Nucleus accumbens (tissue), 56 donors: ENCODE data around the gene ASZ1.
"Not testable (repeated sequence)": the region's sequence is repeated elsewhere in the genome, so short reads cannot be mapped to it uniquely, and the experiment has no call there.

Source experiments
- DNase-seq, 56 donors: peaks; one replicate each; lab custom pipeline; 2025; lab: John Stamatoyannopoulos, UW

ASZ1 gene, protein sequence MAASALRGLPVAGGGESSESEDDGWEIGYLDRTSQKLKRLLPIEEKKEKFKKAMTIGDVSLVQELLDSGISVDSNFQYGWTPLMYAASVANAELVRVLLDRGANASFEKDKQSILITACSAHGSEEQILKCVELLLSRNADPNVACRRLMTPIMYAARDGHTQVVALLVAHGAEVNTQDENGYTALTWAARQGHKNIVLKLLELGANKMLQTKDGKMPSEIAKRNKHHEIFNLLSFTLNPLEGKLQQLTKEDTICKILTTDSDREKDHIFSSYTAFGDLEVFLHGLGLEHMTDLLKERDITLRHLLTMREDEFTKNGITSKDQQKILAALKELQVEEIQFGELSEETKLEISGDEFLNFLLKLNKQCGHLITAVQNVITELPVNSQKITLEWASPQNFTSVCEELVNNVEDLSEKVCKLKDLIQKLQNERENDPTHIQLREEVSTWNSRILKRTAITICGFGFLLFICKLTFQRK

DNA sequence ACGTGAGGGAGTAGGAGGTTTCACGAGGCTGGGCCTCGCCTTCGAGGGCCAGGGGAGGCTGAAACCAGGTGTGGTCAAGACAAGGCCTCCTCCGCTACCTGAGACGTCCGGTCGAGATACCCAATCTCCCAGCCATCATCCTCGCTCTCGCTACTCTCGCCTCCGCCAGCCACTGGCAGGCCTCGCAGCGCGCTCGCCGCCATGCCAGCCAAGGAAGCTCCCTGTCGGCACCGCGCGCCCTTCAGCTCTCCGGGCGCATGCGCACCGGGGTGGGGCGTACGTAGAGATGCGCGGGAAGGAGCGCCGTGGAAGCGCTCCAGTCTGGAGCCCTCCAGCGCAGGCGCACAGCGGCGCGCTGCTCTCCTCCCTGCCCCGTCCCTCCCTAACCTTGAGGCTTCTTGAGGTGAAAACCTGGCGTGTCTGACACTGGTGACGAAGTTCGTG lies at the start of gene ASZ1:
ASZ1 (minus strand) TSS at position 236 of the 444 bp plus-strand sequence; CDS start at position 203, 33 bp downstream.
- no peak for DNase-seq

DNA sequence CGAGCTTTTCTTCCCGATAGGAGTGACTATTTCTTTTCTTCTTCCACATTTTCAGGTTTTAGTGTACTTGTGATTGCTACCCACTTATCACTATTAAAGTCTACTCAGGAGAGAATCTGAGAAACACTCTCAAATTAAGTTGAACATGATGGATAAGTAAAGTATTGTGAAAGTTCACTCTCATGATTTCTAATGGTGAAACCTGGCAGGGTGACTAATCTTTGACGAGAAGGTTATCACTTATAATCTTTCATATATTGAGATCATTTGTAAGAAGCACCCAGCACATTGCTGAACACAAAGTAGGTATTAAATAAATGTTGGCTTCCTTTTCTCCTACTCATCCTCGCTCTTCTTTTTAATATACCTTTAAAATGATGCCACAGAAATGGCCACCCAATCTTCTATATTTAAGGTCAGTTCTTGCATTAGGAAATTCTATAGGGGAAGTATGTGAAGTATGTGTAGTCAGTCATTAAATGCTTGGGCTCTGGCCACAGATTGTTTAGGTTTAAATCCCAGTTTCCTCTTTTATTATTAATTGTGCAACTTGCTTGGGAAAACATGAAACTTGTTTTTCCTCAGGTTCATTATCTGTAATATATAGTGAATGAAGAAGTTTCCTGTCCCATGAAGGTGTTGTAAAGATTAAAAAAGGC lies 49.4 kb upstream of the ASZ1 start:
- no peak for DNase-seq

DNA sequence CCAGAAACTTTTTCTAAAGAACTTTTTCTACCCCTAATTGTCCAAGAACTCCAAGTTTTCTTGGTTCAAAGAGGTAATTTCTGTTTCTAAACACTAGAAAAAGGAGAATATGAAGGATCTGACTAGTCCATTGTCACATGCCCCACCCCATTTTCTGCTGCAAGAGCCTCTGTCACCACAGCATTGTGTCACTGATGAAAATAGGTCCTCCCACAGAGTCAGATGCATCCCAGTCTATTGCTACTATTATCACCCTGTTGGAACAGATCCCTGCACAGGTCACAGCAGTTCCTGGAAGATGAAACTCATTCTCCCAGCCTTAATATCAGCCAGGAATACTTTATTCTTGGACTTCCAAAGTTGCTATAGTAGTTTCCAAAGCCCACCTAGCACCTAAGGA lies 45.0 kb upstream of the ASZ1 start:
- peak in 2 of 56 donors; percentile 2 to 28 for DNase-seq

DNA sequence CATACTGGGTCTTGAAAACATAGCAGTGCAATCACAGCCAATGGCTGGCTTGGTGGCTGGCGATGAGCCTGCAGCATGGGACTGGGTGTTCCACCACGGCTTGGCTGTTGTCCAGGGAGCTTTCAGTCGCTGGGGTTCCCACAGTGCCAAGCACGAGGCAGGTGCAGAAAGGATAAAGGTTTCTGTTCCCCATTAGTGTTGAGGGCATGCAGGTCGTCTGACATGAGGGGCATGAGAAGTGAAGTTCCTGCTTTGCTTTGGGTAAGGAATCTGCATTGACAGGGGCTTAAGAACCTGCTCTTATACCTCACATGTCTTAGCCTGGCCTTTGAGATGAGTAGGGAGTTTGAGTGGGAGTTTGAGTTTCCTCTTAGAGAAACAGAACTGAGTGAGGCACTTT lies 43.5 kb upstream of the ASZ1 start:
- DNase-seq: no peak

DNA sequence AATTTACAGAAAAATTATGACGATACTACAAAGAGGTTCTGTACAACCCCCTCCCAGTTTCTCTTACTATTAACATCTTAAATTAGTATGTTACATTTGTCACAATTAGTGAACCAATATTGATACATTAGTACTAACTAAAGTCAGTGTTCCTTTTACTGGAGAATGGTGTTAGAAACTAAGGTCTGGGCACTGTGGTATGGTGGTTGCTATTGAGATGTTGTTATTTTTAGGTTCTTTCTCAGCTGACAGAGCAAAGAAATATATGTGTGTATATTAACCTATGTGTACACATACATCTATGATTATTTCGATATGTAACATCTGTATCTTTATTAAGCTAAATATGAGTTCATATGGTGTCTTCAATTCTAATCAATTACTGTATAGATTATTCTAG lies 40.9 kb upstream of the ASZ1 start:
- no peak for DNase-seq

DNA sequence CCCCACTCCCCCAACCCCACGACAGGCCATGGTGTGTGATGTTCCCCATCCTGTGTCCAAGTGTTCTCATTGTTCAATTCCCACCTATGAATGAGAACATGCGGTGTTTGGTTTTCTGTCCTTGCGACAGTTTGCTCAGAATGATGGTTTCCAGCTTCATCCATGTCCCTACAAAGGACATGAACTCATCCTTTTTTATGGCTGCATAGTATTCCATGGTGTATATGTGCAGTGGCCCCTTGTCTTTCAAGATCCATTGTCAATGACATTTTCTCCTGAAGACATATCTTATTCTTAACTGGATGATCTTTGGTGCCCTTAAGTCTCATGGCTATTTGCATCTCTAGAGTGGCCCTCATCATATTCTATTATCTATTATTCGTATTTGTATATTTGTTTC lies 33.5 kb upstream of the ASZ1 start:
- DNase-seq: not testable (repeated sequence)

DNA sequence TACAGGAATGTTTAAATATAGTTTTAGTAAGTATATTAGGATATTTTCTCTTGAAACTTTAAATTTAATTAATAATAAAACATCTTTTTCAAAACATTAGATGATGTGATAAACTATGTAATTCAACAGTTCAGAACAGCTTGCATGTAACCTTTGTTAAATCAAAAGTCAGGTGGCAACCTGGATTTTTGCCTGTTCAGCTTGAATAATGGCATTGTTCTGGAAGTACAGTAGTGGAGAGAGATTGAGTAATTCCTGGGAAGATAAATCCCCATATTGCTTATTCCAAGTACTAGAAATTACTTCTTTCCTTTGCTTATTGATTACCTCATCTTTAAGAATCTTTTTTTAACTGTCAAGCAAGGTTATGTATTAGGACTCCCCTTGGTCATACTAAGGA lies 32.4 kb upstream of the ASZ1 start:
- no peak for DNase-seq

DNA sequence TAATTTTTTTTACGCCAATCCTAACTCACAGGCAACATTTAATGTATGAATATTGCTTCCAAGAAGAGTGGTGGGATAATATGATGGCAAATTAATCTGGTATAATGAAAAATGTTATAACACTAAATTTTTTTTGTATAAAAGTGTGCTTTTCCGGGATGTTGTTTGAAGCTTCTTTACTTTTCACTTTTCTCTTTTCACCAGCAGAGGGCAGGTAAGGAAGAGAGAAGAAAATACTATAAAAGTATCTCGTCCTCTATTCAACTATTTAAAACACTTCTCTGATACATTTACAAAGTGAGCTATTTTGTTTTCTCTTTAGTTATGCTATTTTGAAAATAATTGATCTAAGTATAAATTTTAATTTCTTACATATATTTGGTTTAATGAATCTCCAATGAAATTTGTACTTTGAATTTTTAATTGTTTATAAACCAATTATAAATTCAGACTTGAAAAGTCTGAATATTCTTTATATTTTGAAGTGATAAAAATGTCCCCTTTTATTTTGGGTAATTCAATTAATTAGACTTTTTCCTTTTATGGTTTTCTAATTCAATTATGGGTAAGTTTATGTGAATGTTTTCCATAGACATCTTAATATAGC lies 31.8 kb upstream of the ASZ1 start:
- DNase-seq: no peak

DNA sequence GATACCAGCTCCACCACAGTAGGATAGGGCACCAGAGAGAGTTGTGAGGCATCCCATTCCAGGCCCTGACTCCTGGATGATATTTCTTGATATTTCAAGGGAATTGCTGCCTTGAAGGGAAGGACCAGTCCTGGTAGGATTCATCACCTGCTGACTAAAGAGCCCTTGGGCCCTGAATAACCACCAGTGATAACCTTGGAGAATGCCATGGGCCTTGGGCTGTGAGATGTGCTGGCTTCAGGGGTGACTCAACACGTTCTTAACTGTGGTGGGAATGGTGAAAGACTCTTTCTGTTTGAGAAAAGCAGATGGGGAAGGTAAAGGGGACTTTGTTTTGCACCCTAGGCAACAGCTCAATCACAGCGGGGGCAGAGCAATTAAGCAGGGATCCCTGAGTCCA lies 21.4 kb upstream of the ASZ1 start:
- no peak for DNase-seq

DNA sequence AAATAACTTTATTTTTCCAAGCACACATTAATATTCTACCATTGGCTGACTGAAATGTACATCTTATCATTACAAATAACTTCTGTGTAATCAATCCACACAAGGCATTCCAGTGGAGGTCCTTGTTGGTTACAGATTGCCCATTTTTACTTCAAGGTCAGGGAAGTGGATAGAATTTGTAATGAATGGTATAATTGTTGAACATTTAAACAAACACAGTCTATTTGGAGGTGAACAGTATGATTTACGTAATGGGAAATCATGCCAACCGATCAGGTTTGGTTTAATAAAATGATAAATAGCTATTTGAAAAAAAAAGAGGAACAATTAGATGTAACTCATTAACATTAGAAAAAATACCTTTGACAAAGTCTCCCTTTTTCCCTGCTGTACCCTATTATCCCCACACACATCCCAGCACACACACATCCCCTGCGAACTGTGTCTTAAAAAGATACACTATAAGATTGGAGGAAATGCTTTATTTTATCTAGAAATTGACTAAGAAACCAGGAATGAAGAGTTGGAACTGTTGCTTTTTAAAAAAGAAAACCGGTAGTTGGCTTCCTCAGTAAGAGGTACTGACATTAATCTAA lies 19.0 kb upstream of the ASZ1 start:
- no peak for DNase-seq

DNA sequence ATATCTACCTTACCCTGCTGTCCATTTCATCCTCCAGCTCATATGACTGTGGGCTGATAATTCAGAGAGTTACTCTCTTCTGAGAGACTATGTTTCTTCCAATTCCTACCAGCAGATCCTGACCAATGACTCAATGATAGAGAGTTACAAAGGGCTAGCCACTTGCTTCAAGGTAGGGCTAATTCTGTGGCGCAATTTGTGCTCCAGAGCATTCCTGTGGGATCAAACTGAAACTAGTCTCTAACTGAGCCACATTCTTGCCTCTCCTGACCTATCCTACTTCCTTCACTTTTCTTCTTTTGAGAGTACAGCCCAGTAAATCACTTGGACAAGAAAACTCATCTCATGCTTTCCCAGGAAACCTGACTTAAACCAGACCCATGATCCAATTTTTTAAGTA lies 17.9 kb upstream of the ASZ1 start:
- no peak for DNase-seq

DNA sequence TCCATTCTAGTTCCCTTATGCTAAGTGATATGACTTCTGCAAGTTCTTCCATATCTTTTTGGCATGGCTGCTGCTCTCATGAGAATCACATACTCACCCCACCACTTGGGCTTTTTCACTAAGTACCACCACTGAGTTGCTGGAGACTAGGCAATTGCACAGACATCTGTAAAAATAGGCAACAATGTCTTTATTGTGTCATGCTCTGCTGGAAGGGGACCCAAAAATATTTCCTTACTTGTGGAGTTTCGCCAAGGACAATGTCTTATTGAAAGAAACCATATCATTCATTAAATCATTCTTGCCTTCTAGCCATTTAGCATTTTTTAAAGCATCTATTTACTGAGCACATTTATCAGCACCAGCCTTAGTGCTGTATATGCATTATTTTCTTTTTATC lies 17.4 kb upstream of the ASZ1 start:
- no peak for DNase-seq

DNA sequence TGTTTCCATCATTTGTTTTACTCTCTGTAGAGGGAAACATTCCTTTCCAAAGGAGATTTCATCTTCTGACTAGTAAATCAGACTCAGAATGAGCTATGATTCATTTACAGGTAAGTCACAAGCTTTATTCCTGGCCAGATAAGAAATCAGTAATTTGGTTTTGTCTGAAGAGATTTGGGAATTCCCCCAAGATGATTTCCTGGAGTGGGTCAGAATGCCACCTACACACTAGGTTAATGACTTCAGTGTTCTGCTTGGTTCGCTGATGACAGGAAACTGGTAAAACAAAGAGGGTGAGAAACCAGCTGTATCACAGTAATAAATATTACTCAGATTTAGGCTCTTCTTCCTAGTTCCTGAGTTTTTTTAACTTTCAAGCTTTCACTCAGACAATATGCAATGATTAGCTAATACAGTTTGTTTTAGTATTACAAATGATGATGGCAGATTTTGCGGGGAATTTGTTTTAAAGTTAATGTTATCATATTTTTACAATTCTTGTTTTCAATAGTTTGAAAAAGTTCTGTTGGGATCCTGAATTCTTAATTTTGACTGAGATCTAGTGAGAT lies 8.3 kb upstream of the ASZ1 start:
- no peak for DNase-seq

DNA sequence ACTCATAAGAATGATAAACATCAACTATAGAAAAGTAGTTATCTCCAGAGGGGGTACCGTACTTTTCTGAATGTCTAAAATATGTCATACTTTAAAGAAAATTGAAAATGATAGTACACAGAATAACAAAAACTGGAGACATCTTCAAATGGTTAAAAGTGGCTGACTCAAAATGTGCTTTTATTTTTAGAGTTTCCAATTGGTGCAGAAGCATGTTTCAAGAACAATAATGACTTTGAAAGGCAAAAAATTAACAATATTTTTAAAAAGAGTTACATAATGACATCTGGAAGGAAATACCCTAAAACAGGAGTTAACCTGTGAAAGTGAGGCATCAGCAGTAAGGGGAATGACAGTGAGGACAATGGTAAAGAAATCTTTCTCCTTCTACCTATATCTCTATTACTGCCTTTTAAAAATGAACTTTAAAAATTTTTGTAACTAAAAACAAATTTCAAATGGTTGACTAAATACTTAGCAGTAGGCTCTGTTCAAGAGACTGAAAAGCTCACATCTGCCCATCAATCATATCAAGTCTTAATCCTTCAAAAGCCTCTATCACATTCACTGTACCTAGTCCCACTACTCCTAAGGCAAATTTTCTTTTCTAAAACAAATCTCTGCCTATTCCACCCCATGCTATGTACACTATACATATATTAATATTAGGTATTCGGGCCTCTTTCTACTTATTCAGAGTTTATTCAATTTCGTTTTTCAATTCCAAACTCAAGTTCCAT lies 3.0 kb downstream of the ASZ1 start:
- no peak for DNase-seq

DNA sequence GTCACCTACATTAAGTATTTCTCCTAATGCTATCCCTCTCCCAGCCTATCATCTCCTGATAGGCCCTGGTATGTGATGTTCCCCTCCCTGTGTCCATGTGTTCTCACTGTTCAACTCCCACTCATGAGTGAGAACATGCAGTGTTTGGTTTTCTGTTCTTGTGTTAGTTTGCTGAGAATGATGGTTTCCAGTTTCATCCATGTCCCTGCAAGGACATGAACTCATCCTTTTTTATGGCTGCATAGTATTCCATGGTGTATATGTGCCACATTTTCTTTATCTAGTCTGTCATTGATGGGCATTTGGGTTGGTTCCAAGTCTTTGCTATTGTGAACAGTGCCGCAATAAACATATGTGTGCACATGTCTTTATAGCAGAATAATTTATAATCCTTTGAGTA lies 12.7 kb downstream of the ASZ1 start:
- not testable (repeated sequence) for DNase-seq

DNA sequence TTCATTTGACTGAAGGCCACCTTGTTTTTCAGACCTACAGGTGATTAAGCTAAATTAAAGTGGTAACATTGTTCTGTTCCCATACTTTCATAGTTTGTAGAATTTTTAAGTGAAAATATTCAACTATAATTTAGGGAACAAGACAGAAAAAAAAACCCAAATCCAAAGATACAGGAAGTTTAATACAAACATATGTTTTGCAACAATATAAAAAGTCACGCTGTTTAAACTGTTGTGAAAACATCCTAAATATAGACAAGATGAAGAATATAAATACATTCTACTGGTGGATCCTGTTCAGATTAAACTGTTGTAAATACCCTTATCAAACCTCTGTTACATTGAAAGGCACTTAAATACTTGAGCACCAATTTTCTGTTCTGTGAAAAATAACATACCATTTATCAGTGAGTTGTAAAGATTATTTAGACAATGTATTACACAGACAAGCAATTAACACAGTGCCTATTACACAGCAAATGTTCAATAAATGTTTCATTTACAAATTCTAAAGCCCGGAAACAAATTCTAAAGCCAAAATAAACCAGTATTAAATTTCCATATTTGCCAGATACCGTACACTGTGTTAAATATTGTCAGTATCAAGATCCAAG lies 14.2 kb downstream of the ASZ1 start:
- DNase-seq: no peak

DNA sequence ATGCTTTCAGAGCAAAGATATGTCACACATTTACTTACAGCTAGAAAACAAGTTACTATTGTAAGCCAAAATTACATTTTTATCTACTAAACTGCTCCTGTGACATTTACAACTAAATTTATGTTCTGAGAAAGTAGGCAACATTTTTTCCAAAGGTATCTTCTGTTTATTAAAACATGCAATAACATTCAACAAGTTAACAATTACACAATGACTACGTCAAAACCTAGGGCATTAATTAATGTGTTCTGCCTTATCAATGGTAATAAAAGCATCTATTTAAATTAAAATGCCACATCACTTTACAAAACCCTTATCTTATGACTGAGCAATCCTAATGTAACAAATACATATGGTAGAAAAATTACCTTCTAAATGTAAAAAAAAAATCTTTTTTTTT lies 14.9 kb downstream of the ASZ1 start:
- DNase-seq: no peak

DNA sequence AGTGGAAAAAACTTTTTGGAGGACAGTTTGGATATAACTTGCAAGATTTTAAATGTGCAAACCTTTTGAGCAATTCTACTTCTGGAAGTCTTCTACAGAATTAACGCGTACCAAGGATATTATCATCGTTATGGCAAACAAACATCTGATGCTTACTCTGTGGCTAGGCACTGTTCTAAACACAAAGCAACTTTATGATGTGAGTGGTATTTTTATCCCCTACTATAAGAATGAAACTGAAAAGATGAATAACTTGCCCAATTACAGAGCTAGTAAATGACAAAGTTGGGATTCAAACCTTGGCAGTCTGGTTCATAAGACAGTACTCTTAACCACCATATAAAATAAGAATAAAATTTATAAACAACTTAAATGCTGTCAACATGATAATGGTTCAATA lies 15.8 kb downstream of the ASZ1 start:
- no peak for DNase-seq

DNA sequence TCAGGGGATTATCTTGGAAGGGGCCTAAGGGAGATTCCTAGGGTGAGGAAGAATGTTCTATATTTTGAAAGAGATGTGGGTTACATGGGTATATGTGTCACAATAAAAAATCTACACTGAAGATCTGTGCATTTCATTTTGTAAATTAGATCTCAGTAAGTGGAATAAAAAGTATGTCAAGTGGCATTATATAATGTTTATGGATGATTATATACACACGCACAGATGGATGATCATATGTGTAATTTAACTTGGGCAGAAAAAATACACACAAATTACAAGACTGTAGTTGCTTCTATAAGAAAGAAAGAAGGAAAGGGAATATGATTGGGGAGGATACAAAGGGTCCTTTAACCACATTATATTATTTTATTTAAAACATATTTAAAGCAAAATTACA lies 18.5 kb downstream of the ASZ1 start:
- no peak for DNase-seq

DNA sequence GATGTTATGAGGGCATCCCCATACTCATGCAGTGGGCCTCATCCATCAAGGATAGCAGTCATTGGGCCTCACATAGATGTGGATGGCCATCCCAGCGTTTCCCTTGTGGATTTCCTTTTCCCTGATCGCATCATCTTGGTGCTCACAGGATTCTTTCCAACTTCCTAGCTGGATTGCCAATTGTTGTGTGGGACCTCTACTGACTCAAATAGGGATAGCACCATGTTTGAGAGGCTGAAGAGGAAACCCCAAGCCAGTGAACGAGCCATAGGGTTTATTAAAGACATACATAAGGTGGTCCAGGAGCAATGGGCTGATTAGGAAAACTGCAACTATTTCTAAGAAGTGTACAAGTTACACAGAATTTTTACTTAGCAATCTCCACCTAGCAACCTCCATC lies 21.8 kb downstream of the ASZ1 start:
- no peak for DNase-seq
